Naive thymus-derived CD4-positive, alpha-beta T cell (primary cell): ENCODE measurements around the gene GALNT7. TPM values are rescaled to one million over a fixed set of nuclear protein-coding genes. Genes with fewer than 3 reads are reported as not detected.
A peak's percentile ranks its signal among the peaks of the same experiment; 100 is the strongest.

Experiments used
- ATAC-seq: fragments of 150-1000 bp; cut with Tn5 transposase; 2 replicates; pipeline ENCODE4 v1.10.0; 2021; ENCODE audit warnings: mild to moderate bottlenecking, moderate library complexity
- CTCF ChIA-PET: fragments of 350-600 bp; sonication (Branson Sonifier 250); formaldehyde crosslinking; loops from one replicate; lab custom pipeline; 2021; ENCODE audit warnings: antibody characterized with exemption; lab: Charles Lee
- POLR2A ChIA-PET: fragments of 350-600 bp; sonication (Branson Sonifier 250); formaldehyde crosslinking; loops from one replicate; lab custom pipeline; 2021; ENCODE audit warnings: antibody characterized with exemption, inconsistent platforms; lab: Charles Lee
- DNase-seq, 9 donors: peaks; one replicate each; pipeline versions ENCODE4 v3.0.0 to v3.0.0-alpha.2; 2020 to 2022; ENCODE audit warnings: mixed read lengths in 1 of 9
- H3K27ac ChIP-seq: one replicate; pipeline ENCODE4 v1.7.0; 2013; ENCODE audit warnings: mild to moderate bottlenecking, low read depth, low read length, moderate library complexity
- H3K27me3 ChIP-seq, 2 donors: one replicate each; pipeline ENCODE4 v1.7.0; 2013; ENCODE audit warnings: low read length in 2 of 2, mild to moderate bottlenecking in 2 of 2, moderate library complexity in 2 of 2; ENCODE audit not compliant: control insufficient read depth in 2 of 2, insufficient read depth in 2 of 2
- H3K36me3 ChIP-seq, 3 experiments: 1 replicate in 2 of 3; 2 replicates in 1 of 3; pipeline ENCODE4 v1.7.0; 2013; ENCODE audit warnings: low read length in 3 of 3, mild to moderate bottlenecking in 3 of 3, moderate library complexity in 1 of 3; ENCODE audit not compliant: insufficient read depth in 3 of 3, control insufficient read depth in 2 of 3
- H3K4me1 ChIP-seq, 2 donors: one replicate each; pipeline ENCODE4 v1.7.0; 2013; ENCODE audit warnings: low read length in 2 of 2, mild to moderate bottlenecking in 2 of 2, moderate library complexity in 1 of 2; ENCODE audit not compliant: control insufficient read depth in 2 of 2, insufficient read depth in 2 of 2
- H3K4me3 ChIP-seq: 2 replicates; pipeline ENCODE4 v1.7.0; 2013; ENCODE audit warnings: mild to moderate bottlenecking, low read length
- H3K9me3 ChIP-seq, 3 experiments: 1 replicate in 2 of 3; 2 replicates in 1 of 3; pipeline ENCODE4 v1.7.0; 2013; ENCODE audit warnings: low read length in 3 of 3; ENCODE audit not compliant: control insufficient read depth in 2 of 3
- H3K27ac Mint-ChIP-seq, 9 donors: one replicate each; pipeline ENCODE4 v1.8.0; 2020 to 2022; ENCODE audit warnings: mixed read lengths in 9 of 9, mild to moderate bottlenecking in 8 of 9, moderate library complexity in 5 of 9, inconsistent platforms in 2 of 9
- H3K27me3 Mint-ChIP-seq, 5 donors: one replicate each; pipeline ENCODE4 v1.8.0; 2021 to 2022; ENCODE audit warnings: mixed read lengths in 5 of 5, mild to moderate bottlenecking in 1 of 5
- H3K36me3 Mint-ChIP-seq, 5 donors: one replicate each; pipeline ENCODE4 v1.8.0; 2020 to 2022; ENCODE audit warnings: mixed read lengths in 5 of 5, mild to moderate bottlenecking in 3 of 5, inconsistent platforms in 1 of 5
- H3K4me1 Mint-ChIP-seq, 7 donors: one replicate each; pipeline ENCODE4 v1.8.0; 2020 to 2022; ENCODE audit warnings: mixed read lengths in 7 of 7, mild to moderate bottlenecking in 3 of 7, inconsistent platforms in 1 of 7
- H3K4me3 Mint-ChIP-seq, 10 donors: one replicate each; pipeline ENCODE4 v1.8.0; 2020 to 2022; ENCODE audit warnings: mild to moderate bottlenecking in 10 of 10, mixed read lengths in 10 of 10, moderate library complexity in 6 of 10, inconsistent platforms in 2 of 10
- H3K9me3 Mint-ChIP-seq, 11 donors: one replicate each; pipeline ENCODE4 v1.8.0; 2020 to 2022; ENCODE audit warnings: mixed read lengths in 11 of 11, mild to moderate bottlenecking in 4 of 11, inconsistent platforms in 1 of 11, moderate library complexity in 1 of 11
- intact Hi-C, 2 donors: fragments of 100-400 bp; cut with micrococcal nuclease; formaldehyde crosslinking; loops; one replicate each; pipeline ENCODE4 v1.15.1; 2023
- polyA plus RNA-seq, 2 donors: library from polyadenylated mRNA; unstranded; fragments of 300-500 nt; fragmentation: Illumina TruSeq; gene quantifications; one replicate each; pipeline ENCODE4 v1.2.3, GENCODE V29; 2021
- total RNA-seq, 6 experiments: library from RNA in 5 of 6; stranded (reverse) in 5 of 6; gene quantifications; 1 replicate in 5 of 6; 2 replicates in 1 of 6; pipeline ENCODE4 v1.2.3 and lab custom pipeline; 2021 to 2026

GALNT7 gene
- total and polyA plus RNA-seq, 7 experiments from 2014 or later, result 8.3 to 24.1 (median 16.8) TPM

GRCh38 chr4:173247321-173247720 lies 78.7 kb downstream of the GALNT7 start:
- no peak for ATAC-seq
- Mint-ChIP-seq H3K4me3 (no peak overlapping the region), H3K4me1 (peaks cover 5 to 36% (median 17%) of the 10 kb centered on the region in 7 donors), H3K27ac (no peak overlapping the region), H3K9me3 (no peaks in the 10 kb centered on the region), H3K36me3 (peaks cover 0 to 22% (median 13%) of the 10 kb centered on the region in 5 donors), H3K27me3 (no peaks in the 10 kb centered on the region)
- H3K36me3 ChIP-seq, result no peaks in the 10 kb centered on the region
- intact Hi-C loops, result no loop called here
- H3K27ac ChIP-seq, result no peak overlapping the region
- H3K4me1 ChIP-seq, result no peaks in the 10 kb centered on the region
- H3K27me3 ChIP-seq, result no peaks in the 10 kb centered on the region
- no peak for DNase-seq
- ChIA-PET CTCF (interaction anchor here (0.6 kb wide), 1 partner anchor 10 kb away, joined by 4 read pairs; no protein-coding TSS in a partner anchor), POLR2A (no interaction called here)
- no peaks in the 10 kb centered on the region for H3K9me3 ChIP-seq
- H3K4me3 ChIP-seq, result no peak overlapping the region

GRCh38 chr4:173248690-173249089 lies 80.1 kb downstream of the GALNT7 start:
- Mint-ChIP-seq H3K4me3 (no peak overlapping the region), H3K27me3 (no peaks in the 10 kb centered on the region), H3K36me3 (peaks cover 0 to 30% (median 16%) of the 10 kb centered on the region in 5 donors), H3K9me3 (no peaks in the 10 kb centered on the region), H3K4me1 (peaks cover 0 to 32% (median 17%) of the 10 kb centered on the region in 7 donors), H3K27ac (no peak overlapping the region)
- ChIA-PET POLR2A (no interaction called here), CTCF (no interaction called here)
- no peak overlapping the region for H3K4me3 ChIP-seq
- no peak overlapping the region for H3K27ac ChIP-seq
- ATAC-seq, result no peak
- no peak for DNase-seq
- H3K4me1 ChIP-seq, result no peaks in the 10 kb centered on the region
- intact Hi-C loops, result no loop called here
- no peaks in the 10 kb centered on the region for H3K27me3 ChIP-seq
- no peaks in the 10 kb centered on the region for H3K9me3 ChIP-seq
- no peaks in the 10 kb centered on the region for H3K36me3 ChIP-seq

DNA sequence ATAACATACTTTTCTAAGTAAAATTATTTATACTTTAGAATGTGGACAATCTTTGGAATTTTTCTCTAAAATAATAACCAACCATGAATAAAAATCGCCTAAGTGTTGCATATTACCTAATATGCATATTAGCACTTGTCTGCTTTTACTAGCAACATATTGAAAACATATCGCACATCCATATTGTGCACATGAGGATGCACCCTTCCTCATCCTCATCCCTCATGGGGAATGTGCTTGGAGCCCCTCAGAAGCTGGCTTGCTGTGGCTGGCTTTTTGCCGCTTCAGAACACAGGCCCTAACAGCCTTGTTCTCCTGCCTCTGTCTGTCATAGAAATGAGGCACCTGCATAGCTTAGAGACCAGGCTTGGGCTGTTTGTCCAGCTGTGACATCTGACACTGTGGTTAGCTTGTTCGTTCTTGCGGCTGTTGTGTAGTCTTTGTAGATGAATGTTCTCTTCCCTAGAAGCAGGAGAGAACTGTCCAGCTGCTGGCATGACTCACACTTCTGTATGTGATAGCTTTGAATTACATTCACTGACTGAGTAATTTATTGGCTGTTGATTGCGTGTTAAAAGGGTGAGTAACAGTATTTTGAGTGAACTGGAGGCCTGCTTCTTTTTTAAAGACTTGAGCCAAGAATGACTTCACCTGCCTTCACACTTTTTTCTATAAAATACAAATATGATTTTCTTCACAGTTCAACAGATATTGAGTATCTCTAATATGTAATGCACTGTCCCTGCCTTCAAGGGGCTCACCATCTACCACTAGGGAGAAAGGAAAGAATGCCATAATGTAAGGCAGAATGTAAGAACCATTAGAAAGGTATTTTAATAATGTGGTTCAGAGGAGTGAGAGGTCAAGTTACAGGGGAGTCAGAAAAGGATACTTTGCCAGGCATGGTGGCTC lies 83.7 kb downstream of the GALNT7 start:
- H3K27me3 Mint-ChIP-seq, result no peaks in the 10 kb centered on the region
- no peak overlapping the region for H3K4me3 ChIP-seq
- H3K27ac ChIP-seq, result no peak overlapping the region
- intact Hi-C loops, result no loop called here
- H3K9me3 ChIP-seq, result no peaks in the 10 kb centered on the region
- no peak overlapping the region for H3K27ac Mint-ChIP-seq
- H3K4me1 Mint-ChIP-seq, result peaks cover 0 to 25% (median 14%) of the 10 kb centered on the region in 7 donors
- H3K27me3 ChIP-seq, result no peaks in the 10 kb centered on the region
- ChIA-PET POLR2A (no interaction called here), CTCF (no interaction called here)
- DNase-seq, result no peak
- no peak overlapping the region for H3K4me3 Mint-ChIP-seq
- H3K9me3 Mint-ChIP-seq, result no peaks in the 10 kb centered on the region
- H3K36me3 Mint-ChIP-seq, result peaks cover 0 to 30% (median 16%) of the 10 kb centered on the region in 5 donors
- ATAC-seq, result peak; percentile 67
- no peaks in the 10 kb centered on the region for H3K36me3 ChIP-seq
- H3K4me1 ChIP-seq, result no peaks in the 10 kb centered on the region

GRCh38 chr4:173253561-173253960 lies 85.0 kb downstream of the GALNT7 start:
- peaks cover 0 to 22% (median 11%) of the 10 kb centered on the region in 5 donors for H3K36me3 Mint-ChIP-seq
- no peak for DNase-seq
- peaks cover 0 to 26% (median 14%) of the 10 kb centered on the region in 7 donors for H3K4me1 Mint-ChIP-seq
- Histone ChIP-seq H3K4me1 (no peaks in the 10 kb centered on the region), H3K36me3 (no peaks in the 10 kb centered on the region), H3K9me3 (no peaks in the 10 kb centered on the region), H3K27ac (no peak overlapping the region), H3K27me3 (no peaks in the 10 kb centered on the region), H3K4me3 (no peak overlapping the region)
- H3K4me3 Mint-ChIP-seq, result no peak overlapping the region
- no peaks in the 10 kb centered on the region for H3K9me3 Mint-ChIP-seq
- POLR2A ChIA-PET, result no interaction called here
- no peak overlapping the region for H3K27ac Mint-ChIP-seq
- H3K27me3 Mint-ChIP-seq, result no peaks in the 10 kb centered on the region
- ATAC-seq, result no peak
- CTCF ChIA-PET, result no interaction called here
- intact Hi-C loops, result no loop called here

DNA sequence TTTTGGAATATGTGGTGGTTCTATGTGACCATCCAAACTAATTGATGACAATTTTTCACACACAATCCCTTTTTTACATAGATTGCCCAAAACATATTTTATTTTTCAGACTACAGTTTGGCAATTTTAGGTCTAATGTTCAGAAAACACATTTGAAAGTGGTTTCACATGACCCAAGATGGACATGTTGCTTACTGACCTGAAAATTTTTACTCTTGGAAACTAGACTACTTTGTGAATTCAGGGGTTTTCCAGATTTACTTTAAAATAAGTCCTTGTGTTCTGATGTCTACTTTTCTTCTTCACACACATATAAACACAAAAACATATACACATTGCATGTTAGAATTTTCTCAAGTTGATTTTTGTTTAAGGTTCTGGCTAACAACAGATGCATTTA lies 86.0 kb downstream of the GALNT7 start:
- Histone ChIP-seq H3K27me3 (no peaks in the 10 kb centered on the region), H3K4me1 (no peaks in the 10 kb centered on the region), H3K9me3 (no peaks in the 10 kb centered on the region), H3K27ac (no peak overlapping the region), H3K4me3 (no peak overlapping the region), H3K36me3 (no peaks in the 10 kb centered on the region)
- ChIA-PET CTCF (interaction anchor here (0.8 kb wide), 1 partner anchor 243 kb away, joined by 3 read pairs; no protein-coding TSS in a partner anchor), POLR2A (no interaction called here)
- ATAC-seq (no peak), DNase-seq (no peak)
- Mint-ChIP-seq H3K27ac (no peak overlapping the region), H3K27me3 (no peaks in the 10 kb centered on the region), H3K36me3 (peaks cover 0 to 19% (median 8%) of the 10 kb centered on the region in 5 donors), H3K4me1 (peaks cover 0 to 25% (median 14%) of the 10 kb centered on the region in 7 donors), H3K4me3 (no peak overlapping the region), H3K9me3 (no peaks in the 10 kb centered on the region)
- intact Hi-C loops, result loop anchor here (1.0 to 5.0 kb wide), 3 partner anchors 20 to 87 kb away; partner anchors contain the start of gene GALNT7 (in 1 of the 2)

DNA sequence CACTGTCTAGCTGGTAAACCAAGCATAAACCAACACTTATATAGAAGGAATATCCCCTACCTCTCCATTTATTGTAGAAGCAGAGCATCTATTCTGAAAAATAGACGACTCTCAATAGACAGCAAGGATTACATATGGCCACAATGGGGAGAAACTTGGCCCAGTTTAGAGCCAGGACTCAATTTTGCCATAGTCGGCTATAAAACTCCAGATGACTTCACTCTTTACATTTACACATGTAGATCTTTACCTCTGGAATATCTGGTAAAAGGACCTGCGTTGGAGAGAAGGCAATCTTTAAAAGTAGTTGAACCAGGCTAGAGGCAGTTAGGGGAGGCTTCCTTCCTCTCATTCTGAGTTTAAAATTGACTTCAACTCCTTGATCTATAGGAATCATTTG lies 88.2 kb downstream of the GALNT7 start:
- Mint-ChIP-seq H3K9me3 (no peaks in the 10 kb centered on the region), H3K36me3 (peaks cover 0 to 8% (median 3%) of the 10 kb centered on the region in 5 donors), H3K27ac (peak overlapping the region in 1 of 9 donors; percentile 8), H3K27me3 (no peaks in the 10 kb centered on the region), H3K4me1 (peaks cover 0 to 19% (median 8%) of the 10 kb centered on the region in 7 donors), H3K4me3 (no peak overlapping the region)
- intact Hi-C loops, result loop anchor here (1.0 to 5.0 kb wide), 5 partner anchors 45 to 244 kb away; partner anchors contain the start of gene GALNT7 (in 2 of the 2)
- Histone ChIP-seq H3K27me3 (no peaks in the 10 kb centered on the region), H3K4me1 (no peaks in the 10 kb centered on the region), H3K4me3 (no peak overlapping the region), H3K9me3 (no peaks in the 10 kb centered on the region), H3K36me3 (no peaks in the 10 kb centered on the region), H3K27ac (no peak overlapping the region)
- ATAC-seq, result no peak
- DNase-seq, result no peak
- ChIA-PET CTCF (interaction anchor here (0.6 to 3.4 kb wide), 7 partner anchors 9 to 244 kb away, joined by 3 to 67 read pairs (median 4); no protein-coding TSS in a partner anchor), POLR2A (no interaction called here)
